HG03571 (cell line): ENCODE data around the gene OR2S2.
"Not testable (repeated sequence)": the region's sequence is repeated elsewhere in the genome, so short reads cannot be mapped to it uniquely, and the experiment has no call there.

Source experiments
- ATAC-seq: cut with Tn5 transposase; IDR thresholded peaks from one replicate; pipeline ENCODE4 v1.9.1; 2021; ENCODE audit not compliant: unreplicated experiment

Gene OR2S2

GRCh38 chr9:35958104-35958837, at the start of gene OR2S2:
TSS of gene OR2S2 (minus strand) at chr9:35958154. CDS start at chr9:35958098, 56 bp downstream.
- no peak for ATAC-seq

GRCh38 chr9:36007316-36007708, 49.4 kb upstream of the OR2S2 start:
- no peak for ATAC-seq

- ATAC-seq: no peak
These were observed 48.8 kb upstream of the OR2S2 start for GRCh38 chr9:36006549-36007315.

- ATAC-seq: no peak
These were observed 47.9 kb upstream of the OR2S2 start for GRCh38 chr9:36005891-36006290.

- ATAC-seq: no peak
These were observed 40.4 kb upstream of the OR2S2 start for GRCh38 chr9:35998333-35998732.

- not testable (repeated sequence) for ATAC-seq
These were observed 39.1 kb upstream of the OR2S2 start for GRCh38 chr9:35997016-35997415.

GRCh38 chr9:35996358-35996970, 38.5 kb upstream of the OR2S2 start:
- no peak for ATAC-seq

- no peak for ATAC-seq
These were observed 37.0 kb upstream of the OR2S2 start for GRCh38 chr9:35994959-35995358.

- no peak for ATAC-seq
These were observed 36.2 kb upstream of the OR2S2 start for GRCh38 chr9:35993976-35994720.

GRCh38 chr9:35993136-35993535, 35.2 kb upstream of the OR2S2 start:
- ATAC-seq: not testable (repeated sequence)

GRCh38 chr9:35990155-35990554, 32.2 kb upstream of the OR2S2 start:
- ATAC-seq: no peak

GRCh38 chr9:35984021-35984420, 26.1 kb upstream of the OR2S2 start:
- no peak for ATAC-seq

- no peak for ATAC-seq
These were observed 23.7 kb upstream of the OR2S2 start for GRCh38 chr9:35981699-35982098.

- ATAC-seq: no peak
These were observed 22.5 kb upstream of the OR2S2 start for GRCh38 chr9:35980289-35981011.

- ATAC-seq: no peak
These were observed 20.8 kb upstream of the OR2S2 start for GRCh38 chr9:35978792-35979191.

- no peak for ATAC-seq
These were observed 18.8 kb upstream of the OR2S2 start for GRCh38 chr9:35976726-35977125.

GRCh38 chr9:35974800-35975199, 16.8 kb upstream of the OR2S2 start:
- no peak for ATAC-seq

GRCh38 chr9:35972093-35972492, 14.1 kb upstream of the OR2S2 start:
- no peak for ATAC-seq

GRCh38 chr9:35967042-35967441, 9.1 kb upstream of the OR2S2 start:
- no peak for ATAC-seq

GRCh38 chr9:35966433-35966832, 8.5 kb upstream of the OR2S2 start:
- ATAC-seq: no peak

- ATAC-seq: no peak
These were observed 7.1 kb upstream of the OR2S2 start for GRCh38 chr9:35965011-35965410.
